Dendritic cell treated with granulocyte-macrophage colony-stimulating factor and Interleukin-4, amounts not matched to agents 40 ng/mL and 50 ng/mL, for 4 days (primary cell): Measurements from ENCODE around the gene DNAJC4.
A peak's percentile ranks its signal among the peaks of the same experiment; 100 is the strongest.

Source experiments
- H3K27ac Mint-ChIP-seq: one replicate; pipeline ENCODE4 v1.8.0; 2022; ENCODE audit warnings: mild to moderate bottlenecking, mixed read lengths
- H3K27me3 Mint-ChIP-seq: one replicate; pipeline ENCODE4 v1.8.0; 2022; ENCODE audit warnings: mild to moderate bottlenecking, mixed read lengths
- H3K36me3 Mint-ChIP-seq: one replicate; pipeline ENCODE4 v1.8.0; 2022; ENCODE audit warnings: low read depth, mixed read lengths
- H3K4me1 Mint-ChIP-seq: one replicate; pipeline ENCODE4 v1.8.0; 2022; ENCODE audit warnings: low read depth, mixed read lengths
- H3K4me3 Mint-ChIP-seq: one replicate; pipeline ENCODE4 v1.8.0; 2022; ENCODE audit warnings: mild to moderate bottlenecking, moderate library complexity, mixed read lengths
- H3K9me3 Mint-ChIP-seq: one replicate; pipeline ENCODE4 v1.8.0; 2022; ENCODE audit warnings: mixed read lengths
- intact Hi-C: fragments of 100-400 bp; cut with micrococcal nuclease; formaldehyde crosslinking; loops from one replicate; pipeline ENCODE4 v1.15.0; 2022

Gene DNAJC4

GRCh38 chr11:64218628-64219353 is 11.6 kb upstream of the DNAJC4 start:
- no peak overlapping the region for H3K27ac Mint-ChIP-seq
- intact Hi-C loops, result no loop called here
- H3K36me3 Mint-ChIP-seq, result peaks cover 100% of the 10 kb centered on the region
- H3K9me3 Mint-ChIP-seq, result no peaks in the 10 kb centered on the region
- H3K27me3 Mint-ChIP-seq, result no peaks in the 10 kb centered on the region
- no peak overlapping the region for H3K4me3 Mint-ChIP-seq
- peaks cover 25% of the 10 kb centered on the region for H3K4me1 Mint-ChIP-seq

- peaks cover 100% of the 10 kb centered on the region for H3K36me3 Mint-ChIP-seq
- no peaks in the 10 kb centered on the region for H3K9me3 Mint-ChIP-seq
- H3K27ac Mint-ChIP-seq, result no peak overlapping the region
- H3K4me1 Mint-ChIP-seq, result peaks cover 30% of the 10 kb centered on the region
- H3K27me3 Mint-ChIP-seq, result no peaks in the 10 kb centered on the region
- intact Hi-C loops, result no loop called here
- no peak overlapping the region for H3K4me3 Mint-ChIP-seq
Observed at GRCh38 chr11:64219354-64219684, 11.0 kb upstream of the DNAJC4 start.

GRCh38 chr11:64219755-64220154 is 10.6 kb upstream of the DNAJC4 start:
- Mint-ChIP-seq H3K27me3 (no peaks in the 10 kb centered on the region), H3K4me1 (peaks cover 34% of the 10 kb centered on the region), H3K4me3 (no peak overlapping the region), H3K9me3 (no peaks in the 10 kb centered on the region), H3K36me3 (peaks cover 100% of the 10 kb centered on the region), H3K27ac (no peak overlapping the region)
- intact Hi-C loops, result no loop called here

GRCh38 chr11:64220271-64220670 is 10.1 kb upstream of the DNAJC4 start:
- no peaks in the 10 kb centered on the region for H3K9me3 Mint-ChIP-seq
- intact Hi-C loops, result no loop called here
- H3K27ac Mint-ChIP-seq, result no peak overlapping the region
- no peaks in the 10 kb centered on the region for H3K27me3 Mint-ChIP-seq
- peaks cover 34% of the 10 kb centered on the region for H3K4me1 Mint-ChIP-seq
- peaks cover 98% of the 10 kb centered on the region for H3K36me3 Mint-ChIP-seq
- no peak overlapping the region for H3K4me3 Mint-ChIP-seq

- Mint-ChIP-seq H3K27ac (no peak overlapping the region), H3K9me3 (no peaks in the 10 kb centered on the region), H3K36me3 (peaks cover 93% of the 10 kb centered on the region), H3K4me1 (peaks cover 37% of the 10 kb centered on the region), H3K4me3 (no peak overlapping the region), H3K27me3 (no peaks in the 10 kb centered on the region)
- intact Hi-C loops, result no loop called here
Observed at GRCh38 chr11:64220798-64221197, 9.6 kb upstream of the DNAJC4 start.

- H3K9me3 Mint-ChIP-seq, result no peaks in the 10 kb centered on the region
- H3K4me3 Mint-ChIP-seq, result no peak overlapping the region
- H3K27me3 Mint-ChIP-seq, result no peaks in the 10 kb centered on the region
- H3K36me3 Mint-ChIP-seq, result peaks cover 74% of the 10 kb centered on the region
- intact Hi-C loops, result no loop called here
- peaks cover 48% of the 10 kb centered on the region for H3K4me1 Mint-ChIP-seq
- no peak overlapping the region for H3K27ac Mint-ChIP-seq
Observed at GRCh38 chr11:64222651-64223000, 7.7 kb upstream of the DNAJC4 start.

- peaks cover 53% of the 10 kb centered on the region for H3K4me1 Mint-ChIP-seq
- peaks cover 69% of the 10 kb centered on the region for H3K36me3 Mint-ChIP-seq
- no peak overlapping the region for H3K27ac Mint-ChIP-seq
- H3K9me3 Mint-ChIP-seq, result no peaks in the 10 kb centered on the region
- no peaks in the 10 kb centered on the region for H3K27me3 Mint-ChIP-seq
- intact Hi-C loops, result no loop called here
- no peak overlapping the region for H3K4me3 Mint-ChIP-seq
Observed at GRCh38 chr11:64223001-64223651, 7.2 kb upstream of the DNAJC4 start.

GRCh38 chr11:64224151-64224890 is 6.0 kb upstream of the DNAJC4 start:
- no peak overlapping the region for H3K4me3 Mint-ChIP-seq
- no peaks in the 10 kb centered on the region for H3K27me3 Mint-ChIP-seq
- intact Hi-C loops, result no loop called here

GRCh38 chr11:64224891-64225607 is 5.3 kb upstream of the DNAJC4 start:
- Mint-ChIP-seq H3K4me1 (peaks cover 63% of the 10 kb centered on the region), H3K9me3 (no peaks in the 10 kb centered on the region), H3K36me3 (peaks cover 63% of the 10 kb centered on the region), H3K27ac (peak overlapping the region; percentile 92), H3K4me3 (peak overlapping the region; percentile 85), H3K27me3 (no peaks in the 10 kb centered on the region)
- intact Hi-C loops, result no loop called here

More at GRCh38 chr11:64224151-64224890, 6.0 kb upstream of the DNAJC4 start:
- Mint-ChIP-seq H3K4me1 (peaks cover 56% of the 10 kb centered on the region), H3K27ac (peak overlapping the region; percentile 92), H3K9me3 (no peaks in the 10 kb centered on the region), H3K36me3 (peaks cover 63% of the 10 kb centered on the region)

- Mint-ChIP-seq H3K27me3 (no peaks in the 10 kb centered on the region), H3K4me1 (peaks cover 61% of the 10 kb centered on the region), H3K36me3 (peaks cover 62% of the 10 kb centered on the region), H3K4me3 (peak within 1 kb of the TSS; percentile 85), H3K9me3 (no peaks in the 10 kb centered on the region), H3K27ac (peak within 1 kb of the TSS; percentile 92)
- intact Hi-C loops, result loop anchor here (1.0 kb wide), 1 partner anchor 14 kb away; no protein-coding TSS in a partner anchor
Observed at GRCh38 chr11:64225608-64226506, 4.5 kb upstream of the DNAJC4 start, which contains the start of the genes NUDT22 and TRPT1. TSS of gene NUDT22 (plus strand) at chr11:64226274. CDS start at chr11:64226653, 379 bp downstream. TSS of gene TRPT1 (minus strand) at chr11:64226186. CDS start at chr11:64225860, 326 bp downstream.

GRCh38 chr11:64226507-64227051 is 3.8 kb upstream of the DNAJC4 start:
- no peaks in the 10 kb centered on the region for H3K27me3 Mint-ChIP-seq
- intact Hi-C loops, result loop anchor here (1.0 kb wide), 1 partner anchor 14 kb away; no protein-coding TSS in a partner anchor
- H3K4me1 Mint-ChIP-seq, result peaks cover 68% of the 10 kb centered on the region
- H3K27ac Mint-ChIP-seq, result peak overlapping the region; percentile 92
- no peaks in the 10 kb centered on the region for H3K9me3 Mint-ChIP-seq
- peaks cover 55% of the 10 kb centered on the region for H3K36me3 Mint-ChIP-seq
- peak overlapping the region; percentile 85 for H3K4me3 Mint-ChIP-seq

- intact Hi-C loops, result no loop called here
- Mint-ChIP-seq H3K9me3 (no peaks in the 10 kb centered on the region), H3K36me3 (peaks cover 55% of the 10 kb centered on the region), H3K27ac (peak overlapping the region; percentile 92), H3K4me1 (peaks cover 77% of the 10 kb centered on the region), H3K4me3 (peak overlapping the region; percentile 85), H3K27me3 (no peaks in the 10 kb centered on the region)
Observed at GRCh38 chr11:64227405-64227956, 2.9 kb upstream of the DNAJC4 start.
